Measurements from ENCODE around the gene ULK2. TPM values are rescaled to one million over a fixed set of nuclear protein-coding genes. Genes with fewer than 3 reads are reported as not detected.

Gene ULK2
- total and polyA plus RNA-seq, 2 of the 13 experiments (the other 11 are each of a cell fraction or from before 2014, with no cell fraction given): 0.01 TPM; not detected in 1

DNA sequence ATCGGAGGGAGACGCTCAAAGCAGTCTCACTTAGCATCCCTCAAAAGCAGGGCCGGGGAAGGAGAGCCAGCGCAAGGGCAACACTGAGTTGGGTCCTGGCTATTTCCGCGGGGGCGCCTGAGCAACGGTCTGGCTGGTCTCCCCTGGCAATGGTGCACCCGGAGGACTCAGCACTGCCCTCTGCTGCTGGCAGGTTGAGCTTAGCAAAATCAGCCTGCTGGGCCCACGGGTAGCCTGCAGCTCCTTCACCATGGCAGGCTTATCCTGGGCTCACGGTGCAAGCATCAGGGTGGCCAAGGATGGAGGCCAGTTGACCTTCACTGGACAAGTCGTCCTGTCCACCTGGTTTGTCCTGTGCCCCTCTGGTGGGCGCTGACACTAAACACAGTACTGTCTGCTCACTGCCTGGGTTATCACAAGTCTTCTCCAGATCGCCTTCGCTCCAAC is 105.2 kb downstream of the ULK2 start (continued):
- TF ChIP-seq, protein P1, sequence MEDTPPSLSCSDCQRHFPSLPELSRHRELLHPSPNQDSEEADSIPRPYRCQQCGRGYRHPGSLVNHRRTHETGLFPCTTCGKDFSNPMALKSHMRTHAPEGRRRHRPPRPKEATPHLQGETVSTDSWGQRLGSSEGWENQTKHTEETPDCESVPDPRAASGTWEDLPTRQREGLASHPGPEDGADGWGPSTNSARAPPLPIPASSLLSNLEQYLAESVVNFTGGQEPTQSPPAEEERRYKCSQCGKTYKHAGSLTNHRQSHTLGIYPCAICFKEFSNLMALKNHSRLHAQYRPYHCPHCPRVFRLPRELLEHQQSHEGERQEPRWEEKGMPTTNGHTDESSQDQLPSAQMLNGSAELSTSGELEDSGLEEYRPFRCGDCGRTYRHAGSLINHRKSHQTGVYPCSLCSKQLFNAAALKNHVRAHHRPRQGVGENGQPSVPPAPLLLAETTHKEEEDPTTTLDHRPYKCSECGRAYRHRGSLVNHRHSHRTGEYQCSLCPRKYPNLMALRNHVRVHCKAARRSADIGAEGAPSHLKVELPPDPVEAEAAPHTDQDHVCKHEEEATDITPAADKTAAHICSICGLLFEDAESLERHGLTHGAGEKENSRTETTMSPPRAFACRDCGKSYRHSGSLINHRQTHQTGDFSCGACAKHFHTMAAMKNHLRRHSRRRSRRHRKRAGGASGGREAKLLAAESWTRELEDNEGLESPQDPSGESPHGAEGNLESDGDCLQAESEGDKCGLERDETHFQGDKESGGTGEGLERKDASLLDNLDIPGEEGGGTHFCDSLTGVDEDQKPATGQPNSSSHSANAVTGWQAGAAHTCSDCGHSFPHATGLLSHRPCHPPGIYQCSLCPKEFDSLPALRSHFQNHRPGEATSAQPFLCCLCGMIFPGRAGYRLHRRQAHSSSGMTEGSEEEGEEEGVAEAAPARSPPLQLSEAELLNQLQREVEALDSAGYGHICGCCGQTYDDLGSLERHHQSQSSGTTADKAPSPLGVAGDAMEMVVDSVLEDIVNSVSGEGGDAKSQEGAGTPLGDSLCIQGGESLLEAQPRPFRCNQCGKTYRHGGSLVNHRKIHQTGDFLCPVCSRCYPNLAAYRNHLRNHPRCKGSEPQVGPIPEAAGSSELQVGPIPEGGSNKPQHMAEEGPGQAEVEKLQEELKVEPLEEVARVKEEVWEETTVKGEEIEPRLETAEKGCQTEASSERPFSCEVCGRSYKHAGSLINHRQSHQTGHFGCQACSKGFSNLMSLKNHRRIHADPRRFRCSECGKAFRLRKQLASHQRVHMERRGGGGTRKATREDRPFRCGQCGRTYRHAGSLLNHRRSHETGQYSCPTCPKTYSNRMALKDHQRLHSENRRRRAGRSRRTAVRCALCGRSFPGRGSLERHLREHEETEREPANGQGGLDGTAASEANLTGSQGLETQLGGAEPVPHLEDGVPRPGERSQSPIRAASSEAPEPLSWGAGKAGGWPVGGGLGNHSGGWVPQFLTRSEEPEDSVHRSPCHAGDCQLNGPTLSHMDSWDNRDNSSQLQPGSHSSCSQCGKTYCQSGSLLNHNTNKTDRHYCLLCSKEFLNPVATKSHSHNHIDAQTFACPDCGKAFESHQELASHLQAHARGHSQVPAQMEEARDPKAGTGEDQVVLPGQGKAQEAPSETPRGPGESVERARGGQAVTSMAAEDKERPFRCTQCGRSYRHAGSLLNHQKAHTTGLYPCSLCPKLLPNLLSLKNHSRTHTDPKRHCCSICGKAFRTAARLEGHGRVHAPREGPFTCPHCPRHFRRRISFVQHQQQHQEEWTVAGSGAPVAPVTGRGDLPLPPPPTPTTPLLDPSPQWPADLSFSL (CRISPR knock-in tag; IDR thresholded peaks at IDR 0.05): no peak
- TF ChIP-seq SAP130 (CRISPR knock-in tag; IDR thresholded peaks at IDR 0.05; ENCODE audit: low read depth): no peak
- TF ChIP-seq, protein P2, sequence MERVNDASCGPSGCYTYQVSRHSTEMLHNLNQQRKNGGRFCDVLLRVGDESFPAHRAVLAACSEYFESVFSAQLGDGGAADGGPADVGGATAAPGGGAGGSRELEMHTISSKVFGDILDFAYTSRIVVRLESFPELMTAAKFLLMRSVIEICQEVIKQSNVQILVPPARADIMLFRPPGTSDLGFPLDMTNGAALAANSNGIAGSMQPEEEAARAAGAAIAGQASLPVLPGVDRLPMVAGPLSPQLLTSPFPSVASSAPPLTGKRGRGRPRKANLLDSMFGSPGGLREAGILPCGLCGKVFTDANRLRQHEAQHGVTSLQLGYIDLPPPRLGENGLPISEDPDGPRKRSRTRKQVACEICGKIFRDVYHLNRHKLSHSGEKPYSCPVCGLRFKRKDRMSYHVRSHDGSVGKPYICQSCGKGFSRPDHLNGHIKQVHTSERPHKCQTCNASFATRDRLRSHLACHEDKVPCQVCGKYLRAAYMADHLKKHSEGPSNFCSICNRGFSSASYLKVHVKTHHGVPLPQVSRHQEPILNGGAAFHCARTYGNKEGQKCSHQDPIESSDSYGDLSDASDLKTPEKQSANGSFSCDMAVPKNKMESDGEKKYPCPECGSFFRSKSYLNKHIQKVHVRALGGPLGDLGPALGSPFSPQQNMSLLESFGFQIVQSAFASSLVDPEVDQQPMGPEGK (CRISPR knock-in tag; IDR thresholded peaks at IDR 0.05): peak; percentile 75
- TF ChIP-seq KDM2A (CRISPR knock-in tag; IDR thresholded peaks at IDR 0.05; ENCODE audit: borderline replicate concordance, low read depth): peak; percentile 54; the same call in 1 of the 2 replicates
- no peak for TF ChIP-seq HOXA5 (CRISPR knock-in tag; IDR thresholded peaks at IDR 0.05)
- TF ChIP-seq FOSL2 (CRISPR knock-in tag; IDR thresholded peaks at IDR 0.05): peak; percentile 29; the same call in 1 of the 2 replicates
- TF ChIP-seq ISL2 (CRISPR knock-in tag; IDR thresholded peaks at IDR 0.05): peak; percentile 14; the same call in 1 of the 2 replicates
- TF ChIP-seq ZMYM4 (CRISPR knock-in tag; IDR thresholded peaks at IDR 0.05): peak; percentile 62; the same call in 1 of the 2 replicates
- TF ChIP-seq, protein P3, sequence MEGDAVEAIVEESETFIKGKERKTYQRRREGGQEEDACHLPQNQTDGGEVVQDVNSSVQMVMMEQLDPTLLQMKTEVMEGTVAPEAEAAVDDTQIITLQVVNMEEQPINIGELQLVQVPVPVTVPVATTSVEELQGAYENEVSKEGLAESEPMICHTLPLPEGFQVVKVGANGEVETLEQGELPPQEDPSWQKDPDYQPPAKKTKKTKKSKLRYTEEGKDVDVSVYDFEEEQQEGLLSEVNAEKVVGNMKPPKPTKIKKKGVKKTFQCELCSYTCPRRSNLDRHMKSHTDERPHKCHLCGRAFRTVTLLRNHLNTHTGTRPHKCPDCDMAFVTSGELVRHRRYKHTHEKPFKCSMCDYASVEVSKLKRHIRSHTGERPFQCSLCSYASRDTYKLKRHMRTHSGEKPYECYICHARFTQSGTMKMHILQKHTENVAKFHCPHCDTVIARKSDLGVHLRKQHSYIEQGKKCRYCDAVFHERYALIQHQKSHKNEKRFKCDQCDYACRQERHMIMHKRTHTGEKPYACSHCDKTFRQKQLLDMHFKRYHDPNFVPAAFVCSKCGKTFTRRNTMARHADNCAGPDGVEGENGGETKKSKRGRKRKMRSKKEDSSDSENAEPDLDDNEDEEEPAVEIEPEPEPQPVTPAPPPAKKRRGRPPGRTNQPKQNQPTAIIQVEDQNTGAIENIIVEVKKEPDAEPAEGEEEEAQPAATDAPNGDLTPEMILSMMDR (CRISPR knock-in tag; IDR thresholded peaks at IDR 0.05): peak; percentile 97
- TF ChIP-seq, protein P4, sequence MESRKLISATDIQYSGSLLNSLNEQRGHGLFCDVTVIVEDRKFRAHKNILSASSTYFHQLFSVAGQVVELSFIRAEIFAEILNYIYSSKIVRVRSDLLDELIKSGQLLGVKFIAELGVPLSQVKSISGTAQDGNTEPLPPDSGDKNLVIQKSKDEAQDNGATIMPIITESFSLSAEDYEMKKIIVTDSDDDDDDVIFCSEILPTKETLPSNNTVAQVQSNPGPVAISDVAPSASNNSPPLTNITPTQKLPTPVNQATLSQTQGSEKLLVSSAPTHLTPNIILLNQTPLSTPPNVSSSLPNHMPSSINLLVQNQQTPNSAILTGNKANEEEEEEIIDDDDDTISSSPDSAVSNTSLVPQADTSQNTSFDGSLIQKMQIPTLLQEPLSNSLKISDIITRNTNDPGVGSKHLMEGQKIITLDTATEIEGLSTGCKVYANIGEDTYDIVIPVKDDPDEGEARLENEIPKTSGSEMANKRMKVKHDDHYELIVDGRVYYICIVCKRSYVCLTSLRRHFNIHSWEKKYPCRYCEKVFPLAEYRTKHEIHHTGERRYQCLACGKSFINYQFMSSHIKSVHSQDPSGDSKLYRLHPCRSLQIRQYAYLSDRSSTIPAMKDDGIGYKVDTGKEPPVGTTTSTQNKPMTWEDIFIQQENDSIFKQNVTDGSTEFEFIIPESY (CRISPR knock-in tag; IDR thresholded peaks at IDR 0.05): peak; percentile 97
- peak; percentile 90 for TF ChIP-seq STAG1 (CRISPR knock-in tag; IDR thresholded peaks at IDR 0.05)
- TF ChIP-seq, protein P5, sequence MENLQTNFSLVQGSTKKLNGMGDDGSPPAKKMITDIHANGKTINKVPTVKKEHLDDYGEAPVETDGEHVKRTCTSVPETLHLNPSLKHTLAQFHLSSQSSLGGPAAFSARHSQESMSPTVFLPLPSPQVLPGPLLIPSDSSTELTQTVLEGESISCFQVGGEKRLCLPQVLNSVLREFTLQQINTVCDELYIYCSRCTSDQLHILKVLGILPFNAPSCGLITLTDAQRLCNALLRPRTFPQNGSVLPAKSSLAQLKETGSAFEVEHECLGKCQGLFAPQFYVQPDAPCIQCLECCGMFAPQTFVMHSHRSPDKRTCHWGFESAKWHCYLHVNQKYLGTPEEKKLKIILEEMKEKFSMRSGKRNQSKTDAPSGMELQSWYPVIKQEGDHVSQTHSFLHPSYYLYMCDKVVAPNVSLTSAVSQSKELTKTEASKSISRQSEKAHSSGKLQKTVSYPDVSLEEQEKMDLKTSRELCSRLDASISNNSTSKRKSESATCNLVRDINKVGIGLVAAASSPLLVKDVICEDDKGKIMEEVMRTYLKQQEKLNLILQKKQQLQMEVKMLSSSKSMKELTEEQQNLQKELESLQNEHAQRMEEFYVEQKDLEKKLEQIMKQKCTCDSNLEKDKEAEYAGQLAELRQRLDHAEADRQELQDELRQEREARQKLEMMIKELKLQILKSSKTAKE (CRISPR knock-in tag; IDR thresholded peaks at IDR 0.05; ENCODE audit: borderline replicate concordance): no peak
- TF ChIP-seq ZNF598 (CRISPR knock-in tag; IDR thresholded peaks at IDR 0.05; ENCODE audit: borderline replicate concordance): peak; percentile 74; the same call in 1 of the 2 replicates
- peak; percentile 40; the same call in 1 of the 2 replicates for TF ChIP-seq TBX2 (CRISPR knock-in tag; IDR thresholded peaks at IDR 0.05; ENCODE audit: borderline replicate concordance)
- TF ChIP-seq ZNF788 (CRISPR knock-in tag; IDR thresholded peaks at IDR 0.05; ENCODE audit: borderline replicate concordance): peak; percentile 50; the same call in 1 of the 2 replicates

Data from HepG2 (cell line).